K562 treated with DMSO at 1 percent for 48 hours (cell line): Measurements from ENCODE around the gene OR52R1. TPM values are rescaled to one million over a fixed set of nuclear protein-coding genes. Genes with fewer than 3 reads are reported as not detected.

Experiments used
- total RNA-seq: library from RNA; unstranded; fragments of 300-600 nt; gene quantifications from 2 replicates; pipeline ENCODE4 v1.2.3, GENCODE V29; 2022; ENCODE audit warnings: low replicate concordance; ENCODE audit errors: extremely low read depth

The OR52R1 gene
- not detected in 2 replicates for total RNA-seq

DNA sequence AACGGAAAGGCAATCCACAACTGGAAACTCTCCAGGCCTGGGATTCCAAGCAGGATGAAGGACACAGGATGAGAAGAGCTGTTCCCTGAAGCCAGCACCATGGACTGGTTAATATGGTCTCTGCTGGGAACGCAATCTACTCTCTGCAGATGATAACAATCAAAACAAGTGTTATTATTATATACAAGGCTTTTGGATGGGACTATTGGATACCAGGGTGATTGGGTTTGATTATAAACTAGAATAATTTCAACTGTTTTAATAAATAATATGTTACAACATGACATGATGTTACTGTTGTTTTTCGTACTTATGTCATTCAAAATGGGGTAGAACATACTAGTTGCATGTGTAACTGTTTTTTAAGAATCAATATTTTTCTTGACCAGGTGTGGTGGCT, at the start of gene OR52R1:
Gene OR52R1 (minus strand): TSS at position 101 of the 400 bp plus-strand sequence. CDS start 0 bp downstream, at position 101.

DNA sequence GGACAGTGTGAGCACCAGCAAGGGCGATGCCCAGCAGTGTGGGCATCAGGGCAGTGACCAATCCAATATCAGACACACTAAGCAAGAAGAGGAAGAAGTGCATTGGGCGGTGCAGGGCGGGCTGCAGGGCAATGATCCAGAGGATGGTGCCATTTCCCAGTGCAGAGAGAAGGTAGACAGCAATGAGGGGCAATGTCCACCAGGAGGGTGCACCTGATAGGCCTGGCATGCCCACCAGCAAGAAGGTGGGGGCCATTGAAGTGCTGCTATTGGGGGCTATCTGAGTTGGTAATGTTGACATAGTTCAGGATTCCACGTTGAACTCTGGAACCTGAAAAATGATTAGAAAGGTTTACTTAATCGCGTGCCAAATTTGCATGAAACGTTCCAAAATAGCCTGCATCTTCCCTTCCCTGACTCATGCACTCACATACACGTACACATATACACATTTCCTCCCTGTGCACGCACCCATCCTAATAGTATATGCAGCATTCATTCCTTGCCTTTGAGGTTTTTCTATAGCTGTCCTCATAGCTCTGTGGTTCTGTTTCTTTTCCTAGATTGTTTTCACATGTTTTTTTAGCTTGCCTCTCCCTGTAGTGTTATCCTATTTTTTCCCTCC, 44.8 kb upstream of the OR52R1 start, which contains the start of gene OR51S1:
Gene OR51S1 (minus strand): TSS at position 301 of the 625 bp plus-strand sequence. CDS start 0 bp downstream, at position 301.

DNA sequence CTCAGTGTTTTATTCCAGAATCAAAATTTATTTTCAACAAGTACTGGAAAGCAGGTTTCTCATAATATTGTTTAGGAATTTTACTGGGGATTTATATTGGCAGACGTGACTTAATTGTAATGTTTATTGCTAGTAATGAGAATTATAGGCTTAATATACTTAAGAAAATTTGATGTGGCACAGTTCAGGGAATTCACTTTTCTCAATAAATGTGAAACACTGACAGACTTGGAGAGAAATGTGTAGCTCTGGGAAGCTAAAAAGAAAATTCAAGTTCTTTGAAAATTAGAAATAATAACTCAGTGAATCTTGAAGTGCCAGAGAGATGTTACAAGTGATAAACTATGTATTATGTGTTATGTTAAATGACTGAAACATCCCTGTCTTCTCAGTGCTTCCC, 16.8 kb upstream of the OR52R1 start, which contains the start of gene OR51F2:
Gene OR51F2 (plus strand): TSS at position 301 of the 400 bp plus-strand sequence. CDS start 101 bp downstream, outside the sequence.

DNA sequence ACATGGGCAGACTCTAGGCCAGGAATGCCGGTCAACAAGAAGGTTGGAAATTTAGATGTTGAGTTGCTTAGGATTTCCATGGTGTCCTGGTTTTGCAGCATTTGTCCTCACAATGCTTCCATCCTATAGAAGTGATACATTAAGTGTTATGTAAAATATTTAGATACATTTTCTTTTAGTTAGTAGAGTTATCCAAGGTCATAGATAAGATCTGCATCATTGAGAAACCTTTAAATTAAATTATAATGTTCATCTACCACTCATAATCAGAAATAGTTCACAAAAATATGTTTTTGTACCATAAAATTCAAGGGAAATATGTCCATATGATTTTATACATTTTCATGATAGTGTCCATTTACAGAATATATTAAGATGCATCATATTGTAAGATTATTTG, 34.3 kb downstream of the OR52R1 start, which contains the start of gene OR51F1:
Gene OR51F1 (minus strand): TSS at position 101 of the 400 bp plus-strand sequence. CDS start 0 bp downstream, at position 101.

Other genes starting within 250 kb of the OR52R1 start
- not detected in 2 replicates for gene OR52I2, start 222.6 kb downstream of the OR52R1 start, total RNA-seq
- gene OR52I1, start 210.3 kb downstream of the OR52R1 start, total RNA-seq = not detected in 2 replicates
- gene TRIM68, start 196.1 kb downstream of the OR52R1 start, total RNA-seq = not detected in 2 replicates
- not detected in 2 replicates for gene OR51D1, start 166.9 kb downstream of the OR52R1 start, total RNA-seq
- not detected in 2 replicates for gene OR51E1, start 160.4 kb downstream of the OR52R1 start, total RNA-seq
- gene OR51E2, start 106.5 kb downstream of the OR52R1 start, total RNA-seq = not detected in 2 replicates
- gene MMP26, start 99.6 kb downstream of the OR52R1 start, total RNA-seq = not detected in 2 replicates
- not detected in 2 replicates for gene OR51F1, start 34.4 kb downstream of the OR52R1 start, total RNA-seq
- gene OR51F2, start 16.9 kb upstream of the OR52R1 start, total RNA-seq = not detected in 2 replicates
- gene OR51S1, start 44.8 kb upstream of the OR52R1 start, total RNA-seq = not detected in 2 replicates
- gene OR51T1, start 77.5 kb upstream of the OR52R1 start, total RNA-seq = not detected in 2 replicates
- gene OR51A7, start 99.4 kb upstream of the OR52R1 start, total RNA-seq = not detected in 2 replicates
- not detected in 2 replicates for gene OR51G2, start 115.0 kb upstream of the OR52R1 start, total RNA-seq
- not detected in 2 replicates for gene OR51G1, start 120.0 kb upstream of the OR52R1 start, total RNA-seq
- gene OR51A4, start 143.2 kb upstream of the OR52R1 start, total RNA-seq = not detected in 2 replicates
- not detected in 2 replicates for gene OR51A2, start 151.3 kb upstream of the OR52R1 start, total RNA-seq
- gene OR51L1, start 190.5 kb upstream of the OR52R1 start, total RNA-seq = not detected in 2 replicates
- gene OR52J3, start 242.1 kb upstream of the OR52R1 start, total RNA-seq = not detected in 2 replicates